Nephron progenitor cell (in vitro differentiated cells): ENCODE data around the gene CCR5AS.
A peak's percentile ranks its signal among the peaks of the same experiment; 100 is the strongest.

Experiments
- DNase-seq: peaks from one replicate; pipeline ENCODE4 v3.0.0; 2021
- H3K27ac Mint-ChIP-seq: 2 replicates; pipeline ENCODE4 v1.8.0; 2021; ENCODE audit warnings: mild to moderate bottlenecking, moderate library complexity, mixed read lengths
- H3K27me3 Mint-ChIP-seq: 2 replicates; pipeline ENCODE4 v1.8.0; 2021; ENCODE audit warnings: mild to moderate bottlenecking, low read depth, mixed read lengths; ENCODE audit not compliant: poor library complexity
- H3K36me3 Mint-ChIP-seq: 2 replicates; pipeline ENCODE4 v1.8.0; 2021; ENCODE audit warnings: low read depth, mixed read lengths
- H3K4me1 Mint-ChIP-seq: 2 replicates; pipeline ENCODE4 v1.8.0; 2021; ENCODE audit warnings: mixed read lengths
- H3K4me3 Mint-ChIP-seq: 2 replicates; pipeline ENCODE4 v1.8.0; 2021; ENCODE audit warnings: mild to moderate bottlenecking, moderate library complexity, mixed read lengths
- H3K9me3 Mint-ChIP-seq: 2 replicates; pipeline ENCODE4 v1.8.0; 2021; ENCODE audit warnings: mild to moderate bottlenecking, moderate library complexity, mixed read lengths
- CTCF ChIP-seq: fragments of 200-600 bp; sonication (generic); IDR thresholded peaks from 2 replicates; pipeline ENCODE4 v1.5.0; 2021; ENCODE audit warnings: antibody characterized with exemption

CCR5AS gene

GRCh38 chr3:46453526-46454208 lies 46.8 kb upstream of the CCR5AS start:
- Mint-ChIP-seq H3K27me3 (peaks cover 19% of the 10 kb centered on the region), H3K9me3 (no peaks in the 10 kb centered on the region), H3K4me3 (no peak overlapping the region), H3K4me1 (no peaks in the 10 kb centered on the region), H3K27ac (no peak overlapping the region), H3K36me3 (no peaks in the 10 kb centered on the region)
- TF ChIP-seq CTCF, result no peak
- no peak for DNase-seq

- peak; percentile 58 for TF ChIP-seq CTCF
- H3K27ac Mint-ChIP-seq, result no peak overlapping the region
- H3K36me3 Mint-ChIP-seq, result no peaks in the 10 kb centered on the region
- H3K4me3 Mint-ChIP-seq, result no peak overlapping the region
- peaks cover 25% of the 10 kb centered on the region for H3K27me3 Mint-ChIP-seq
- no peaks in the 10 kb centered on the region for H3K4me1 Mint-ChIP-seq
- DNase-seq, result peak; percentile 25
- no peaks in the 10 kb centered on the region for H3K9me3 Mint-ChIP-seq
Measured at GRCh38 chr3:46449755-46450552, 43.1 kb upstream of the CCR5AS start.

GRCh38 chr3:46448721-46449120 lies 41.9 kb upstream of the CCR5AS start:
- no peaks in the 10 kb centered on the region for H3K36me3 Mint-ChIP-seq
- no peaks in the 10 kb centered on the region for H3K4me1 Mint-ChIP-seq
- no peak for DNase-seq
- no peak overlapping the region for H3K4me3 Mint-ChIP-seq
- H3K9me3 Mint-ChIP-seq, result no peaks in the 10 kb centered on the region
- no peak overlapping the region for H3K27ac Mint-ChIP-seq
- peaks cover 19% of the 10 kb centered on the region for H3K27me3 Mint-ChIP-seq
- no peak for TF ChIP-seq CTCF

DNA sequence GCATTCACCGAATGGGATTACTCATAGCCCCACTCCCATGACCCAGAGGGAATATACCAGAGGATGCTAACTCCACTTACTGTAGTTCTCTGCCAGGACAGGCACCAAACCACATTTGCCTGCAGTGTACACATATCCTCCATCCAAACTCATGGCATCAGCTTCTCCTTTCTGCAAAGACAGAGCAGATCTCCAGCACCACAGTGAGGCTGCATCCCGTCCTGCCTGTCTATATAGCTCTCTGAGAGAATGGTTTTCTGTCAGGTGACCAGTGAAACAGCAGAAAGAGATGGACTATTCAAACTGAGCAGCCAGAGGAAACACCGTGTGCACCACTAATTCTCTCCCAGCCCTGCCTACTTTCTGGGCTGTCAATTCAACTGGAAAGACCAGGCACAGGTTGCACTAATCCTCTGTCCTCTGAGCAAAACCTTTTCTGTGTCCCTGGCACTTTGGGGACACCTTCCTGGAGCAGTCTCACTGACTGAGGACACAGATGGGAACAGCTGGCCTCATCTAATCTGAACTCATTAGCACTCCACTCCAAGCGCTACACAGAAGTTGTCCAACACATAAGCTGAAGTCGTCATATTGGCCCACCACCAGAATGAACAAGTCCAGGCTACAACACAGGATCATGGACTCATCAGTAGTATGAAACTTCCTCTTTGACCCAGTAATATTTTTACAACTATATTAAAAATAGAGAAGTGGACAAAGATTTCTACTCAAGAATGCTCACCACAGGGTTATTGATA lies 40.5 kb upstream of the CCR5AS start:
- TF ChIP-seq CTCF, result no peak
- H3K27me3 Mint-ChIP-seq, result peaks cover 8% of the 10 kb centered on the region
- DNase-seq, result no peak
- no peak overlapping the region for H3K4me3 Mint-ChIP-seq
- H3K27ac Mint-ChIP-seq, result no peak overlapping the region
- H3K4me1 Mint-ChIP-seq, result no peaks in the 10 kb centered on the region
- no peaks in the 10 kb centered on the region for H3K36me3 Mint-ChIP-seq
- no peaks in the 10 kb centered on the region for H3K9me3 Mint-ChIP-seq

GRCh38 chr3:46442576-46443530 lies 36.0 kb upstream of the CCR5AS start:
- H3K27ac Mint-ChIP-seq, result no peak overlapping the region
- H3K9me3 Mint-ChIP-seq, result no peaks in the 10 kb centered on the region
- no peaks in the 10 kb centered on the region for H3K4me1 Mint-ChIP-seq
- H3K36me3 Mint-ChIP-seq, result no peaks in the 10 kb centered on the region
- peak; percentile 48 for TF ChIP-seq CTCF
- peaks cover 2% of the 10 kb centered on the region for H3K27me3 Mint-ChIP-seq
- DNase-seq, result peak; percentile 31
- H3K4me3 Mint-ChIP-seq, result no peak overlapping the region
